GM18909 (cell line): ENCODE data around the gene CGREF1.
A peak's percentile ranks its signal among the peaks of the same experiment; 100 is the strongest.
"Not testable (repeated sequence)": the region's sequence is repeated elsewhere in the genome, so short reads cannot be mapped to it uniquely, and the experiment has no call there.

Source experiments
- ATAC-seq: cut with Tn5 transposase; IDR thresholded peaks from one replicate; pipeline ENCODE4 v1.9.1; 2021; ENCODE audit warnings: mild to moderate bottlenecking; ENCODE audit not compliant: unreplicated experiment, poor library complexity

The CGREF1 gene

DNA sequence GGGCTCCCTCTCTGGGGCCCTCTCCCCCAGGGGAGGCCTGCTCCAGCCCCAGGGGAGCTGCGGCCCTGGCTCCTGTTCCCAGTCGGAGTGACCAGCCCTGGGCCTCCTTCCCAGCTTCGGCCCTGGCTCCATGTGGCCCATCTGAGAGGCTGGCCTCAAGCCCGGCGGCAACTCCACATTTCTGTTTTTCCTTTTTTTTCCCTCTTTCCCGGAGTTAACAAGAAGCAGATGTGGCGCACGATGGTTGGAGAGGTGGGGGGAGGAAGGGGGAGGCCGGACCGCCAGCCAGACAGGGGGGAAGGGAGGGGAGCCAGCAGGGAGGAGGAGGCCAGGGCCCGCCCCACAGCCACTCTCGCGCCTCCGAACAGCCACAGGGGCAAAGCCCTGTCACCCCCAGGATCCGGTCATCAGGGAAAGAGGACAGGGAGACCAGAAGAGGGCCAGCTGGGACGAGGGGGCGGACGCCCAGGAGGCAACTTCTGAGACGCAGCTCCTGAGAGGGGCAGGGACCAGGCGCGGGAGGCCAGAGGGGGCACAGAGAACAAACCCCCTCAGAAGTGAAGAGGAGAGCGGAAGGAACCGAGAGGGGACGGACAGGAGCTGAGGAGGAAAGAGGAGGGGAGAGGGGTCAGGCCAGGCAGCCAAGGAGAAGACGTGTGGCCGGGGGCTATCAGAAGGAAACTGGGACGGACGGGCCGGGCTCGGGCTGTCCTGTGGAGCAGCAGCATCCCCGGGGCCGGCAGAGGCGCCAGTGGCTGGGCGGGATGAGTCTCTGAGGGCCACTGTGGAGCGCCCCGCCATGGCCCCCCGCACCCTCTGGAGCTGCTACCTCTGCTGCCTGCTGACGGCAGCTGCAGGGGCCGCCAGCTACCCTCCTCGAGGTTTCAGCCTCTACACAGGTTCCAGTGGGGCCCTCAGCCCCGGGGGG, 40.4 kb downstream of the CGREF1 start, which contains the start of gene EMILIN1:
TSS of gene EMILIN1 (plus strand) at position 349 of the 928 bp plus-strand sequence. CDS start at position 800, 451 bp downstream.
- ATAC-seq = no peak

DNA sequence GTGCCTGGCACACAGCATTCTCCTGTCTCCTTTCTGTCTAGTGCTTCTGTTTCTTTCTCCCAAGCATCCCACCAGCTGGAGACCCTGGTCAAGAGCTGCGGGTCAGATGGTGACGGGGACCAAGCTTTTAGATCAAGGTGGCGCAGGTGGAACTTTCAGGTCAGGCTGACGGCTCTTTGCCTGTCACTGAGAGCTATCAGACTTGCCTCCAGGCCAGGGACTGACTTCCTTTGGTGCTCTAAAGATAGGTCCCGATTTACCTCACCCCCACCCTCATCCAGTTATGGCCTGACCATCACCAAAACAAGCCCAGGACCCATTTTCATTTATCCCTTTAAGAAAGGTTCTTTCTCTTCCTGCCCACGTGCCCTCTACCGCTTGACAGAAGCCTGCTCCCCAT, 41.7 kb downstream of the CGREF1 start:
- ATAC-seq = no peak

DNA sequence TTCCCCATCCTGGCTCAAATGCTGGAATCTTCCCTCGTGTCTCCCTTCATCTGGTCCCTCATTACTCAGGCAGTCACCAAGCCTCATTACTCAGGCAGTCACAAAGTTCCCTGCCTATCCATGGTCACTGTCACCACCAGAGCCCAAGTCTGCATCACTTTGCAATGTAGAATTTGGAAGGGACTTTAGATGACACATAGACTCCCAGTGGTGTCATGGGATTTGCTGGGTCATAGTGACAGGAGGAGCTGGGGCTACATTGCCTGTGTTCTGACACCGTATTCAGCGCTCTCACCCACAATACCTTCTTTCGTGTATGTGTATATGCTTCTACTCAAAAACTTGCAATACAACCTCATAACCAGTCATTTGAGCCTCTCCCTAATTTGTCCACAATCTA, 42.6 kb downstream of the CGREF1 start:
- no peak for ATAC-seq

DNA sequence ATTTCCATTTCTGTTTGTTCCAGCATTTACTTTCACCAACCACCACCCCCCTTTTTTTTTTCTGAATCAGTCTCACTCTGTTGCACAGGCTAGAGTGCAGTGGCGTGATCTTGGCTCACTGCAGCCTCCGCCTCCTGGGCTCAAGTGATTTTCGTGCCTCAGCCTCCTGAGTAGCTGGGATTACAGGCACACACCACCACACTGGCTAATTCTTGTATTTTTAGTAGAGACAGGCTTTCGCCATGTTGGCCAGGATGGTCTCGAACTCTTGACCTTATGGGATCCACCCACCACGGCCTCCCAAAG, 43.4 kb downstream of the CGREF1 start:
- not testable (repeated sequence) for ATAC-seq

DNA sequence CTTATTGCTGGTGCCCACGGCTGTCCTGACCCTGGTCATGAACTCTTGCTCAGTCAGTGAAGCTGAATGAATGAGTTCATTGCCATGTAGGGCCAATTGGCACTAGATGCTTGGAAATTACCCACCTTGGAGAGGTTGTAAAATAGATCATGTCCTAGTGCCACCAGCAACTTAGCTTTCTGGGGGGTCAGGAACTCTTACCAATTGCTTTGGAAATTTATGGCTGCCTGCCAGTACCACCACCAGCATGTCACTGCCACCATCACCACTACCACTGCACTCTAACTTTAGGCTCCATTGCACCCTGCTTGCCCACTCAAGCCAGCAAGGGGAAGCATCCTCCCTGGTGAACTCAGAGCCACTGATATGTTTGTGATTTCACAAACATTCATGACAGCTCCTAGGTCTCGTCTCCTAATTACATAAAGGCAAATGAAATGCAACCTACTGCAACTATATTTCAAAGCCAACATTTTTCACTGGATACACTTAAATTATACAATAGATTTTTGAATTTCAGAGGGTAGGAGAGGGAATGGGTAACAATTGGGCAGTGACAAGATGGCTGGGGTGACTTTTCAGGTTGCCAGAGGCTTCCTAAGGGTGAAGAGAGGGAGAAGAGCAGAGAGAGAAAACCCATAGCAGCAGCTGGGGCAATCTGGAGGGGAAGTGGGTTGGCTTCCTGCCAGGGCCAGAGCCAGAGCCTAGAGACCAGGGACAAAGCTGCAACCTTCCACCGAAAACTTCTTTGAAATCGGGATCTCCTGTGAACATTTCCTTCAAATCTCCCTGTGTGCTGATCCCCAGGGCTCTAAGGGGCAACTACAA, 44.0 kb downstream of the CGREF1 start:
- ATAC-seq = no peak

DNA sequence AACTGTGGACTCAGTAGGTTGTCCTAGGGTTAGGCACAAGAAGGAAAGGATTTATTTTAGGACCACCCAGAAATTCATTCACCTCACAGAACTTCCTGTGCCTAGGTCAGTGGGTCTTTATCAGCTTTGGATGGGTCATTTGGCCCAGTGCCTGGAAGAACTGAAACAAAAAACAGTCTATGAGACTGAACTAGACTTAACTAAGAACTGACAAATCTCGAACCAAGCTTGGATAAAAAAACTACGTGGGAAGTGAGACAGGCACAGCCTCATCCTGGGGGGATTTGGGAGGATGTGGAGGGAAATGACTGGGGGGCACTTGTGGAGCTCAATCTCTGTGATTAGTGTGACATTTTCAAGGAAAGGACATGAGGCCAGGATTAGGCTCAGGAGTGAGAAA, 45.1 kb downstream of the CGREF1 start:
- ATAC-seq = no peak

DNA sequence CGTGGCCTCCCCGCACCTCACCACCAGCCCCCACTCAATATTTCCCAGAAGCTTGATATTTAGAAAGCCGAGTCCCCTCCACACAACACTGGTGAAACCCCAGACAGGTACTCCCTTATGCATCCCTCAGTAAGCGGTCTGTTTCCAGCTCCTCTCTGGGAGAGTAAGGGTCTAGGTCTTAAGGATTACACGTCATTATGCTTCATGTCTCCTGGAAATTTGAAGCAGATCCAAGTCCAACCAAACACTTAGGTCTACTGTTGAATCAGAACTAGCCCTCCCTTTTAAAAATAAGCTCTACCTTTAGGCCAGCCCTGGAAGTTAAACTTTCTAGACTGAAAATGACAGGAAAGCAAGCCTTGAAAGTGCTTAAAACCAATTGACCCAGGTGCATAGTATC, 46.0 kb downstream of the CGREF1 start:
- ATAC-seq = no peak

DNA sequence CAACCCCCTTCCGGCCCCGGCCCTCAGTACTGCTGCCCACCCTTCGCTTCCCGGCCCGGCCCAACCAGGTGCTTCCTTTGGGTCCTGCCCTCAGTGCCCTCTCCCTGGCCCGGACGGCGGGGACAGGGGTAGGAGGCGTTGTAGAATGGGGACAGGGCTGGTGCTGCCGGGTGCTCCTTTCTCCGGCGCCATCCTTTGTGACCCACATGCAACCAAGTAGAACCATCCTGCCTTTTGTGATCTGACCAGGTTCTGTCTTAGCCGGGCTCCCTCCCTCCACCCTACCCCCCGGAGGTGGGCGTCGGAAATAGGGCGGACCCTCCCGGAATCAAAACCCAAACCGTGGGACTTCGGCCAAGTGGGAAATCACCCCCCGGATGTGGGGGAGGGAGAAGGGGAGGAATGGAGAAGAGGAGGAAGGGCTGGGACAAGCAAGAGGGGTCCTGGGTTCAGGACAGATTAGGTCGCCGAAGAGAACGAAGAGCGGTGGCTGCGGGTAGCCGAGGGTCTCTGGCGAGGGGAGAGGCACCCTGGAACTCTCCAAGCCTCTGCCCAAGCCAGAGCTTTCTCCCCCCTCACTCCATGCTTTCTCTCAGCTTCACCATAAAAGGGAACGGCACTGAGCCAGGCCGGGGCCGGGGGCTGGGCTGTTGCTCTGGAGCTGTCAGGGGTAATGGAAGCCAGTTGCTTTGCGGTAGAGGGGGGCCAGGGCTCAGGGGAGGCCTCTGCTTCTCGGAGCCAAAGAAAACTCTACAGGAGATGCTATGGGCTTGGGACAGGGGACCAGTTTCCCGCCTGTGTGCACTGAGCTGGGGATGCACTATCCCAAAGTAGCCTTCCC, 46.7 kb downstream of the CGREF1 start:
- ATAC-seq = peak; percentile 12

DNA sequence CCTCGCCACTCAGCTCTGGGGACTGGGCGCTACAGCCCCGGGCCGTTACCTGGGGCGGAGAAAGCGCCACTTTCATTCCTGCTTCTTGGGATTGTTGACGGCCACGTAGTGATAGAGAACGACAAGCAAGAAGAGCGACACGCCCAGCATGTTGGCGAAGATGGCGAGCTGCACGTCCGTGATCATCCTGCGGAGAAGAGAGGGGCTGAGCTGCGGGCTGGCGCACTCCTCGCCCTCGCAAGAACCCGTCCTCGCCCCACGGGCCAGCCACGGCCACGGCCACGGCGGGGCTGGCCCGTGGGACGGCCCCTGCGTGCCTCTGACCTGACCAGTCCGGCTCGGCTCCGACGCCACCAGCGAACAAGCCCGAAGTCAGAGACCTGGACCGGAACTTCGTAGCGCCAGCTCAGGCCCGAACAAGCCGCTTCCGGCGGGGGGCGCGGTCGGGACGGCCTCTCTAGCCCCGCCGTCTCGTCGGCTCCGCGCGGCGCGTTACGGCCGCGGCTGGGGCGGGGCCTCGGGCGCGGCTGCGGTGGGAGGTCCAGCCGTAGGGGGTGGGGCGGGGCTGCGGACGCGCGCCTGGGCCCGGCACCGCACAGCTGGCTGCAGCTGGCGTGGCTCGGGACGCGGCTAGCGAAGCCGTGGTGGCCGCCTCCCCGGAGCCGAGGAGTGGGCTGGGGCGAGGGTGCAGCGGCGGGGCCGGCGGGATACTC, 47.5 kb downstream of the CGREF1 start, which contains the start of gene OST4:
TSS of gene OST4 (minus strand) at position 378 of the 713 bp plus-strand sequence.
- ATAC-seq = peak; percentile 87

DNA sequence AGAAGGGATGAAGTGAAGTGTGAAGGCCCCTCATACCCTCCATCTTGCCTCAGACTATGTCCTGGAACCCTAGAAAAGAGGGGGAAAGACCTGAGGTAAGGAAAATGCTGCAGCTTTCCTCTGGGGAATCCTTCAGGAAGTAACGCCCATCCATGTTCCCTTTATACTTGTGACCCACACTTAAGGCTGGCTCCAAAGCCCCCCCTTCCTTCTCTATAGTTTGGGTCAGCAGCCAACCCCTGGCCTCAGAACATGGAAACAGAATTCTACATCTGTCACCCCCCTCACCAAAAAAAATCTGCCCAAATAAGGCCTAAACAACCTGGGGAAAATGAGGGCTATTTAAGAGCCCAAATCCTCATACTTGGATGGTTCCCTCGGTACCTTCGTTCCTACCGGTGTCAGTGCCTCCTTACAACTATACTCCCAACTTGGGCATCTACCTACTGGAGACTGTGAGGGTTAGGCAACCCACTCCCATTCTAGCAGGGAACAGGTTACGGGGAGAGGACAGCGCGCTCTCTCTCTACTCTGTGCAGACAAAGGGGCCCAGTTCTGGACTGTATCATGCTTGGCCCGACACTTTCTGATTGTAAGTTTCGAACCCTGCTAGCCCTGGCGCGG, 48.2 kb downstream of the CGREF1 start:
- ATAC-seq = no peak

DNA sequence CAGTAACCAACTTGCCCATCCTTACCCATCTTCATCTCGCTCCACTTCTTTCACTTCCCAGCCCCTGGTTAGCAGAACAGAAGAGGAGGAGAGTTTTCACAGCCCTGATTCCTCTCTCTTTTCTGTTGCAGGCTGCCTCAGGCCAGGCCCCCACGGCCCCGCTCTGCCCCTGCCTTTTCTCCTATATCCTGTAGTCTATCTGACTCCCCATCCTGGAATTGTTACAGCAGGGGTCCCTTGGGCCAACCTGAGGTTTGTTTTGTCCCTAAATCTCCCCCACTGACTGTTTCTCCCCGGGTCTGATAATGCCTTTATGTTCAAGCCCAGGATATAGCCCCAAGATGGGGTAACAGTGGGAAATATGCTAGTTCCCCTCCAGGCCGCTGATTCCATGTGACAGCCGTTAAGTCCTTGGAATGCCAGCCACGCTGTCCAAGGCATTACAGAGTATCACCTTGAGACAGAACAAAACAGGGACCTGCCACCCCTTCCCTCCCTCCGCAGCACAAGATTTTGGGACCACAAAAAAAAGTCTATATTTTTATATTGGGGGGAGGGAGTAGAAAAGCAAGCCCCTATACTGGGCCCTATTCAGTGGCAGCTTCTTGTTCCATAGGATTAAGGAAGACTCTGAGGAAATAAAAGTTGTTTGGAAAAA, 48.8 kb downstream of the CGREF1 start:
- no peak for ATAC-seq

DNA sequence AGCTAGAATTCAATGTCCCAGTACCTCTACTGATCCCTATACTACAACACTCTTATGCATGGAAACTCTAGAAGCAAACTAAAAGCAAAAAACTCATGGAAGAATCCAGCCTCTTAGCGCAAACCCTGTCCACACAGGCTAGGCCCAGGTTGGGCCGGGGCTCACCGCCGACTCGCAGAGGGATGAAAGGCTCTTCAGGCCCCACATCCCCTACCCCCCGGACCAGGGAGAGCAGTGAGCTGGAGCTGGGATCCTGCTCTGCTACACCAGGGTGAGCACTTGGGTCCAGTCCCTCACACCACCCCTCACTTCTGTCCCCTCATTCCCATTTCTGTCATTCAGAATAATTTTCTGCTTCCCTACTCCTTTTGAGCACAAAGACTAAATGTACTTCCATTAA, 49.5 kb downstream of the CGREF1 start:
- ATAC-seq = no peak

DNA sequence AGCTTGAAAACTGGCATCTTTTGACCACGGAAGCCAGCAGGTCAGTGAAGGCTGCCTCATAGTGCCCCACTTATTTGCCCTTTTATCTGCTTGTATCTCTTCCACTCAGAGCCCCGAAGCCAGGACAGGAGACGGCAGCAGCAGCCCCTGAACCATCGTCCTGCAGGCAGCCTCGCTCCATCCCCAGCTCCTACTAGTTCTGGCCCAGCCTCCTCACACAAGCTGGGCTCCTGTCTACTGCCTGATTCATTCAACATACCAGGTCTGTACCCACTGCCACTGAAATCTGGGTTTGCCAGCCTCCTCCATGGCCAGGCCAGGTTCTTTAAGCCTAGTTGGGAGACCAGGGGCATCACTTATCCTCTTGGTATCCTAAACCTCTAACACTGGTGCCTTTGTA, 51.5 kb downstream of the CGREF1 start:
- no peak for ATAC-seq

DNA sequence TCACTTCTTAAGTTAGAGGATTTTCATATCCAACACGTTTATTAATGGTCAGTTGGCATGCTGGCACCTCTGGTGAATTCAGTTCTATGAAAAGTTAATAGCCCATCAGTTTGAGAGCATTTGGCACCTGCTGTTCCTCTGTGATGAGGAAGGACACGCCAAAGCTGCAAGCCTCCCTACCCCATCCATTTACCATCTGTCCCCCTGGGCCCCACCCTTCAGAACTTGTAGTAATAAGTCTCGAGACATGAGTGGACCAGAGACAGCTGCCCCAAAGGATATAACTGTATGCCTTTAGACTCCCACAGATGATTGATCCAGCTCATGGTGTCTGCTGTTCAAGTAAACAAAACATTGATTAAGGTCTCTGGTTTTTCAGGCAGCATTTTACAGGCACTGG, 53.8 kb downstream of the CGREF1 start:
- no peak for ATAC-seq

DNA sequence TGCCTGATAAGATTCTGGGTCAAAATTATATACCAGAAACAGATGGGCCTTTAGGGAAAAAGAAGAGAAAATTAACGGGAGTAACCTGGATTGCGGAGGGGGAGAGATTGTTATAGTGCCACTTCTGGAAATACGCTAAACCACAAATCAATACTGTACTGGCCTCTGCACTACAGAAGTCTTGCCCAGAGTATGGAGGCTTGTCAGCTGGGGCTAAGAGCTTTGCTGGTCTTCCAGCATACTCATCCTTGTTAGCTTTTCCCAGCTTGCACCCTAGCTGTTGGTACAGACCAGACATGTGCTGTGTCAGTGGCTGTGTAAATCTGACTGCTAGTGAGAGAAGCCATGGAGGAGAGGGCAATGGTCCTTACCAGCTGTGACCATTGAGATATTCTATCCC, 58.6 kb downstream of the CGREF1 start:
- no peak for ATAC-seq

DNA sequence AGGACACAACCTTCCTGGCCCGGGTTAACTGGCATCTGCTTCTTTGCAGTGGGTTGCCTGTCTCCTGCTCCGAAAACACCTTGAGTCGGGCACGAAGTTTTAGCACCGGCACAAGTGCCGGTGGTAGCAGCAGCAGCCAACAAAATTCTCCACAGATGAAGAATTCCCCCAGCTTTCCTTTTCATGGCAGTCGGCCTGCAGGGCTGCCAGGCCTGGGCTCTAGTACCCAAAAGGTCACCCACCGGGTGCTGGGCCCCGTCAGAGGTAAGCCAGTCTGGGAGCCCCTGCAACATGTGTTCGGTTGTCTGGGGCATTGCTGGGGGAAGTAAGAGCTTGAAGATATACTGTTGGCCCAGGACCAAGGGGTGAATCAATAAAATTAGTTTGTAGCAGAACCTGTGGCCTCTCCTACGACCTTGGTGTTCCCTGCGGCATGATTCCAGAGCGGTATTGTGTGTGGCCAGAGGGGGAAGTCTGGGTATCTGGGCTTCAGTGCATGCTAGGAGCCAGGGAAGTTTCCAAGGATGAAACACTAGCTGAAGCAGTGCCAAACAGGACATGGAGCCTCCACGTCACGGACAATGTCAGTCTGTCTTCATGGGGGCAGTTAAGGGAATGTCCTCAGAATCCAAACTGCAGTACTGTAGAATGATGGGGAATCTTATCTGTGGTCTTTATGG, 59.6 kb downstream of the CGREF1 start:
- no peak for ATAC-seq

DNA sequence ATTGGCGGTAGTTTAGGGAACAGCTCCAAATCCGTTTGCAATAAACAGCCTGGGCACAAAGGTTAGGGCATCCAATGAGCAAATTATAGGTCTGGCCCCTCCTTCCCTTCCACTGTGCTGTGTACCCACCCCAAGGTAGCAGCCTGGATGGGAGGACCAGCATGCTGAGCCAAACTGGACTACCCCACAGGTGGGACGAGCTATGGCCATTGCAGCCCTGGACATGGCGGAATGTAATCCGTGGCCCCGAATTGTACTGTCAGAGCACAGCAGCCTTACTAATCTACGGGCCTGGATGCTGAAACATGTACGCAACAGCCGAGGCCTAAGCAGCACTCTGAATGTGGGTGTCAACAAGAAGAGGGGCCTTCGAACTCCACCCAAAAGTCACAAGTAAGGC, 60.7 kb downstream of the CGREF1 start:
- no peak for ATAC-seq

DNA sequence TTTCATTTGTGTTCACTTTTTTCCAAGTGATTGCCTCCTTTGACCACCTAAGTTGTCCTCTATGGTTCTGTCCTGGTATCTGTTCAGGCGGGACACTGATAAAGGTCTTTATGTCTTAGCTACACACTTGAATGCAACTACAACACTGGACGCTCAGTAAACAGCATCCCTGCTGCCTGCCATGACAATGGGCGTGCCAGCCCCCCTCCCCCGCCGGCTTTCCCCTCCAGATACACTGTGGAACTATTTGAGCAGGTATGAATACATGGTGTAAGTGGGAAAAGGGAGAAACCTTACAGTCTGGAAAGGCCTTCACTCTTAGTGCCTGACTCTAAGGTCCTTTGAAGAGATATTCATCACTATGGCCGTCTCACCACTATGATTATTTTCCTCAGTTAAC, 61.7 kb downstream of the CGREF1 start:
- no peak for ATAC-seq
